Breast epithelium (tissue), 4 donors: ENCODE data around the gene KLHDC8B. TPM values are rescaled to one million over a fixed set of nuclear protein-coding genes. Genes with fewer than 3 reads are reported as not detected.
"Not testable (repeated sequence)": the region's sequence is repeated elsewhere in the genome, so short reads cannot be mapped to it uniquely, and the experiment has no call there.

Experiments used
- DNase-seq, 2 donors: peaks; one replicate each; pipeline ENCODE4 v3.0.0-alpha.2; 2019; ENCODE audit warnings: low spot score in 2 of 2
- H3K27ac ChIP-seq, 2 donors: fragments of 200-600 bp; sonication (generic) in 1 of 2; one replicate each; pipeline ENCODE4 v1.5.1; 2016 to 2019; ENCODE audit warnings: mild to moderate bottlenecking in 1 of 2
- H3K27me3 ChIP-seq, 2 donors: fragments of 200-600 bp; sonication (generic) in 1 of 2; one replicate each; pipeline versions ENCODE4 v1.5.1 to v1.6.0; 2017 to 2019; ENCODE audit warnings: control low read depth in 1 of 2, mild to moderate bottlenecking in 1 of 2
- H3K36me3 ChIP-seq: fragments of 200-600 bp; one replicate; pipeline ENCODE4 v1.5.1; 2019
- H3K4me1 ChIP-seq, 2 donors: fragments of 200-600 bp; sonication (generic); one replicate each; pipeline ENCODE4 v1.5.1; 2016 to 2019; ENCODE audit warnings: control low read depth in 1 of 2
- H3K4me3 ChIP-seq, 3 donors: fragments of 200-600 bp; sonication (generic); 1 replicate in 2 of 3; 2 replicates in 1 of 3; pipeline ENCODE4 v1.5.1; 2016 to 2019; ENCODE audit warnings: mild to moderate bottlenecking in 3 of 3, moderate library complexity in 2 of 3
- H3K9me3 ChIP-seq, 2 donors: fragments of 200-600 bp; sonication (generic) in 1 of 2; one replicate each; pipeline ENCODE4 v1.5.1; 2016 to 2019; ENCODE audit warnings: control low read depth in 1 of 2
- CTCF ChIP-seq, 3 donors: fragments of 450-650 bp; IDR thresholded peaks; one replicate each; pipeline ENCODE4 v1.5.1; 2016 to 2017; ENCODE audit warnings: antibody characterized with exemption in 3 of 3, mild to moderate bottlenecking in 3 of 3, moderate library complexity in 3 of 3
- POLR2A ChIP-seq: fragments of 450-650 bp; IDR thresholded peaks from one replicate; pipeline ENCODE4 v1.6.1; 2016; ENCODE audit warnings: antibody characterized with exemption, mild to moderate bottlenecking, moderate library complexity
- POLR2AphosphoS5 ChIP-seq, 3 donors: sonication (generic); formaldehyde crosslinking; IDR thresholded peaks; one replicate each; pipeline ENCODE4 v1.6.1; 2017; ENCODE audit warnings: antibody characterized with exemption in 3 of 3
- intact Hi-C: fragments of 100-400 bp; cut with DNase I; formaldehyde crosslinking; loops from one replicate; pipeline ENCODE4 v1.15.1; 2023; ENCODE audit warnings: low total_unique reads
- total RNA-seq, 3 donors: library from RNA; depleted of rRNA; stranded (reverse); fragments of >200 nt; gene quantifications; one replicate each; pipeline ENCODE4 v1.1.0, GENCODE V29; 2016

KLHDC8B gene
- total RNA-seq, 3 donors from 2014 or later: 38.7 to 106 (median 46.2) TPM

GRCh38 chr3:49217688-49218470, 46.5 kb downstream of the KLHDC8B start:
- Histone ChIP-seq H3K9me3 (peaks cover 0 to 5% of the 10 kb centered on the region in 2 donors), H3K27ac (peak overlapping the region; percentile 74 to 88), H3K4me1 (peaks cover 0 to 5% of the 10 kb centered on the region in 2 donors), H3K36me3 (no peaks in the 10 kb centered on the region), H3K4me3 (no peak overlapping the region), H3K27me3 (no peaks in the 10 kb centered on the region)
- intact Hi-C loops: no loop called here
- no peak for TF ChIP-seq CTCF (IDR thresholded peaks at IDR 0.05)
- no peak for TF ChIP-seq POLR2AphosphoS5 (IDR thresholded peaks at IDR 0.05)
- no peak for TF ChIP-seq POLR2A
- DNase-seq: no peak

- intact Hi-C loops, H3K4me3 ChIP-seq, H3K4me1 ChIP-seq, H3K36me3 ChIP-seq, H3K27me3 ChIP-seq, H3K9me3 ChIP-seq: not testable (repeated sequence)
- DNase-seq: peak; percentile 82 to 92
- TF ChIP-seq POLR2AphosphoS5 (IDR thresholded peaks at IDR 0.05): peak; percentile 63 to 90 (median 88)
- peak overlapping the region; percentile 74 to 88 for H3K27ac ChIP-seq
These were observed 47.1 kb downstream of the KLHDC8B start for GRCh38 chr3:49218471-49218989.

- Histone ChIP-seq H3K4me3 (no peak overlapping the region), H3K27me3 (no peaks in the 10 kb centered on the region), H3K4me1 (peaks cover 0 to 5% of the 10 kb centered on the region in 2 donors), H3K9me3 (peaks cover 0 to 5% of the 10 kb centered on the region in 2 donors), H3K36me3 (no peaks in the 10 kb centered on the region), H3K27ac (peak overlapping the region; percentile 74 to 88)
- TF ChIP-seq POLR2AphosphoS5 (IDR thresholded peaks at IDR 0.05) (no peak), POLR2A (no peak), CTCF (IDR thresholded peaks at IDR 0.05) (no peak)
- no peak for DNase-seq
- intact Hi-C loops: no loop called here
These were observed 47.7 kb downstream of the KLHDC8B start for GRCh38 chr3:49219132-49219531.

GRCh38 chr3:49220985-49221563, 49.7 kb downstream of the KLHDC8B start:
- H3K27me3 ChIP-seq, intact Hi-C loops, H3K4me1 ChIP-seq, H3K36me3 ChIP-seq, H3K9me3 ChIP-seq, DNase-seq: not testable (repeated sequence)
- peak overlapping the region; percentile 88 to 94 for H3K27ac ChIP-seq
- H3K4me3 ChIP-seq: peak overlapping the region in 1 of 3 donors; percentile 22

- TF ChIP-seq POLR2AphosphoS5 (IDR thresholded peaks at IDR 0.05): no peak
- no peak for TF ChIP-seq POLR2A
- no peak for TF ChIP-seq CTCF (IDR thresholded peaks at IDR 0.05)
- intact Hi-C loops: no loop called here
- no peak for DNase-seq
- Histone ChIP-seq H3K27me3 (no peaks in the 10 kb centered on the region), H3K36me3 (no peaks in the 10 kb centered on the region), H3K4me3 (peak overlapping the region in 1 of 3 donors; percentile 22), H3K27ac (peak overlapping the region; percentile 88 to 94), H3K4me1 (peaks cover 0 to 5% of the 10 kb centered on the region in 2 donors), H3K9me3 (peaks cover 3 to 14% of the 10 kb centered on the region in 2 donors)
These were observed 50.6 kb downstream of the KLHDC8B start for GRCh38 chr3:49222002-49222401.

Other genes starting within 250 kb of the KLHDC8B start
- gene P4HTM, start 181.4 kb upstream of the KLHDC8B start, total RNA-seq: 10 to 100 TPM; 29.9 to 59.7 (median 58.7) TPM
- 100 to 1,000 TPM in 2 of 3 donors, 10 to 100 TPM in 1; 57.9 to 143 (median 135) TPM for gene WDR6, start 164.2 kb upstream of the KLHDC8B start, total RNA-seq
- 10 to 100 TPM; 27.5 to 48.4 (median 37.7) TPM for gene DALRD3, start 153.0 kb upstream of the KLHDC8B start, total RNA-seq
- 100 to 1,000 TPM; 151 to 171 (median 164) TPM for gene NDUFAF3, start 149.5 kb upstream of the KLHDC8B start, total RNA-seq
- 100 to 1,000 TPM; 123 to 216 (median 178) TPM for gene IMPDH2, start 142.2 kb upstream of the KLHDC8B start, total RNA-seq
- gene QRICH1, start 77.5 kb upstream of the KLHDC8B start, total RNA-seq: 100 to 1,000 TPM in 1 of 3 donors, 10 to 100 TPM in 2; 73.1 to 115 (median 99.3) TPM
- 100 to 1,000 TPM; 233 to 268 (median 252) TPM for gene QARS1, start 66.8 kb upstream of the KLHDC8B start, total RNA-seq
- gene USP19, start 50.8 kb upstream of the KLHDC8B start, total RNA-seq: 10 to 100 TPM; 49.2 to 57.2 (median 56.2) TPM
- 100 to 1,000 TPM; 411 to 700 (median 540) TPM for gene LAMB2, start 38.5 kb upstream of the KLHDC8B start, total RNA-seq
- gene CCDC71, start 5.3 kb upstream of the KLHDC8B start, total RNA-seq: 10 to 100 TPM; 29.0 to 39.7 (median 31.8) TPM
- 1 to 10 TPM; 4.2 to 5.1 (median 4.3) TPM for gene C3orf62, start 105.6 kb downstream of the KLHDC8B start, total RNA-seq
- gene USP4, start 168.5 kb downstream of the KLHDC8B start, total RNA-seq: 10 to 100 TPM; 26.3 to 32.8 (median 29.9) TPM
- 100 to 1,000 TPM; 205 to 653 (median 275) TPM for gene GPX1, start 186.8 kb downstream of the KLHDC8B start, total RNA-seq
- 100 to 1,000 TPM; 314 to 686 (median 317) TPM for gene RHOA, start 240.4 kb downstream of the KLHDC8B start, total RNA-seq
- gene TCTA, start 240.8 kb downstream of the KLHDC8B start, total RNA-seq: 10 to 100 TPM; 22.6 to 29.0 (median 25.9) TPM